Measurements from ENCODE around the gene OR4D1.

OR4D1 gene

GRCh38 chr17:58156839-58157803 is 8.9 kb downstream of the OR4D1 start:
- DNase-seq: peak; percentile 48 to 50

- no peak for DNase-seq
Measured at GRCh38 chr17:58158181-58158580, 10.0 kb downstream of the OR4D1 start.

- no peak for DNase-seq
Measured at GRCh38 chr17:58161566-58161965, 13.4 kb downstream of the OR4D1 start.

- no peak for DNase-seq
Measured at GRCh38 chr17:58165981-58166380, 17.8 kb downstream of the OR4D1 start.

GRCh38 chr17:58166682-58167081 is 18.5 kb downstream of the OR4D1 start, which contains the start of gene OR4D2:
TSS of gene OR4D2 (plus strand) at chr17:58166982. CDS start at chr17:58169656, 2,674 bp downstream.
- no peak for DNase-seq

- no peak for DNase-seq
Measured at GRCh38 chr17:58170622-58171021, 22.4 kb downstream of the OR4D1 start.

GRCh38 chr17:58172369-58173071 is 24.3 kb downstream of the OR4D1 start:
- DNase-seq: peak in 1 of 2 donors; percentile 22

GRCh38 chr17:58174871-58175270 is 26.7 kb downstream of the OR4D1 start:
- no peak for DNase-seq

- no peak for DNase-seq
Measured at GRCh38 chr17:58176200-58176599, 28.0 kb downstream of the OR4D1 start.

GRCh38 chr17:58181796-58182195 is 33.6 kb downstream of the OR4D1 start:
- DNase-seq: no peak

GRCh38 chr17:58183514-58183913 is 35.3 kb downstream of the OR4D1 start:
- DNase-seq: no peak

GRCh38 chr17:58184308-58184985 is 36.3 kb downstream of the OR4D1 start:
- no peak for DNase-seq

- no peak for DNase-seq
Measured at GRCh38 chr17:58184986-58185761, 37.0 kb downstream of the OR4D1 start.

- DNase-seq: no peak
Measured at GRCh38 chr17:58186591-58186990, 38.4 kb downstream of the OR4D1 start.

GRCh38 chr17:58187063-58187462 is 38.9 kb downstream of the OR4D1 start:
- DNase-seq: no peak

- no peak for DNase-seq
Measured at GRCh38 chr17:58187675-58188074, 39.5 kb downstream of the OR4D1 start.

- DNase-seq: no peak
Measured at GRCh38 chr17:58189436-58190146, 41.4 kb downstream of the OR4D1 start.

GRCh38 chr17:58191241-58191896 is 43.2 kb downstream of the OR4D1 start:
- no peak for DNase-seq

- no peak for DNase-seq
Measured at GRCh38 chr17:58192612-58193011, 44.4 kb downstream of the OR4D1 start, which contains the start of gene EPX. TSS of gene EPX (plus strand) at chr17:58192726. CDS start at chr17:58192847, 121 bp downstream.

- DNase-seq: no peak
Measured at GRCh38 chr17:58193641-58194255, 45.6 kb downstream of the OR4D1 start.

All from stimulated activated CD4-positive, alpha-beta T cell treated with anti-CD3 and anti-CD28 coated beads, Interleukin-2, amount 100 ng/mL, for 48 hours (primary cell).